ENCODE data around the gene WNK1. TPM values are rescaled to one million over a fixed set of nuclear protein-coding genes. Genes with fewer than 3 reads are reported as not detected.
"Not testable (repeated sequence)": the region's sequence is repeated elsewhere in the genome, so short reads cannot be mapped to it uniquely, and the experiment has no call there.

The WNK1 gene
- total RNA-seq, 1 experiment from 2014 or later: 83.3 TPM

DNA sequence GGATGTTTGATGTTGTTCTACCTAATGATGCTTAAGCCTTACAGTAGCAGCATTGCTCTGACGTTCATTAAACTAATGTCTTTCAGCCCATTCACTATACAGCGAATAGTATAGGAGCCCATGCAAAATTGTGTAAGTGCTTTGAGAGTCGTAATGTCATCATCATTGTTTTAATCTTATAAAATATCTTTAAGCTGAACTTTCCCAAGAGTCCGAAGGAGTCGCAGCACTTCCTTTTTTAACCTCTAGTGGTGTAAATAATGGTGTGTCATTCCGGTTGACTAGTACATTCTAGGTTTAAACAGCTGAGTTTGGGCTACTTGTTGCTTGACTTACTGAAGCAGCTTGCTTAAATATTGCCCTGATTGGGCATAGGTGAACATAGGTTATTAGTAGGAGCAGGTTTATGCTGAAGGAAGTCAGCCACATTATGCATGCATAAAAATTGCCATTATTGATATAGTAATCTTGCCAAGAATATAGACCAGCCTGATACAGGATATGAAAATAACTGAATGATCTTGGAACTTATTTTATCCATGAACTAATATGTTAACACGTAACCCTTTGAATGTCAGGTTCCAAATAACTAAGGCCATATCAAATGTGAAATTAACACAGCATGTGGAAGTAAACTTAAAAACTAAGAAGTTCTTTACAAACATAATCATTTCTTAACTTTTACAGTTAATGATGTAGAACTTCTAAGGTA is 2.6 kb downstream of the WNK1 start:
- H3K27ac ChIP-seq: no peak overlapping the region
- H3K4me1 ChIP-seq: peaks cover 9% of the 10 kb centered on the region; the same call in 1 of the 2 replicates
- H3K9me3 ChIP-seq (replicated peaks): no peaks in the 10 kb centered on the region
- peaks cover 10% of the 10 kb centered on the region; the same call in 1 of the 2 replicates for H3K36me3 ChIP-seq
- H3K4me3 ChIP-seq: peak overlapping the region; percentile 92
- DNase-seq: peak; percentile 11 to 55
- H3K27me3 ChIP-seq: no peaks in the 10 kb centered on the region

DNA sequence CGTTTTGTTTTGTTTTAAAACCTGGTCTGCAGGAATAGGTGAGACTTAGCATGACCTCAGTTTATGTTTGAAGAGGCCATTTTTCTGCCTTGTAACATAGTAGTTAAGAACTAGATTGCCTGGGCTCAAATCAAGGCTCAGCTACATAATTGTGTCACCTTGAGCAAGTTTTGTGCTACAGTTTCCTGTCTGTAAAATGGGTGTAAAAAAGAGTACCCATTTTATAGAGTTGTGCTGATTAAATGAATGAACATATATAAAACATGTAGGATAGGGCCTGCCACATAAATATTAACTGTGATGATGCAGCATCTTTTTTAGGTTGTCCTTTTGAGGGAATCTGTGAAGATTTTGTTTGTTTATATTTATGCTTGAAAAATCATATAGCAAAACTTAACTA is 7.2 kb downstream of the WNK1 start:
- Histone ChIP-seq H3K9me3 (replicated peaks) (no peaks in the 10 kb centered on the region), H3K36me3 (peaks cover 8% of the 10 kb centered on the region; the same call in 1 of the 2 replicates), H3K27ac (no peak overlapping the region), H3K4me3 (no peak overlapping the region), H3K4me1 (peaks cover 8% of the 10 kb centered on the region; the same call in 1 of the 2 replicates), H3K27me3 (no peaks in the 10 kb centered on the region)
- DNase-seq: no peak

- DNase-seq: no peak
- Histone ChIP-seq H3K4me3 (no peak overlapping the region), H3K27ac (no peak overlapping the region), H3K36me3 (peaks cover 8% of the 10 kb centered on the region; the same call in 1 of the 2 replicates), H3K9me3 (replicated peaks) (no peaks in the 10 kb centered on the region), H3K4me1 (peaks cover 5% of the 10 kb centered on the region; the same call in 1 of the 2 replicates), H3K27me3 (no peaks in the 10 kb centered on the region)
These were observed 8.9 kb downstream of the WNK1 start for GRCh38 chr12:761256-761655.

- no peak overlapping the region for H3K27ac ChIP-seq
- H3K27me3 ChIP-seq: no peaks in the 10 kb centered on the region
- 0 out of 2 replicates have a peak, but pooled peaks cover 6% of the 10 kb centered on the region for H3K4me1 ChIP-seq
- no peaks in the 10 kb centered on the region for H3K9me3 ChIP-seq (replicated peaks)
- DNase-seq: no peak
- no peak overlapping the region for H3K4me3 ChIP-seq
- H3K36me3 ChIP-seq: peaks cover 2% of the 10 kb centered on the region; the same call in 1 of the 2 replicates
These were observed 13.5 kb downstream of the WNK1 start for GRCh38 chr12:765840-766239.

DNA sequence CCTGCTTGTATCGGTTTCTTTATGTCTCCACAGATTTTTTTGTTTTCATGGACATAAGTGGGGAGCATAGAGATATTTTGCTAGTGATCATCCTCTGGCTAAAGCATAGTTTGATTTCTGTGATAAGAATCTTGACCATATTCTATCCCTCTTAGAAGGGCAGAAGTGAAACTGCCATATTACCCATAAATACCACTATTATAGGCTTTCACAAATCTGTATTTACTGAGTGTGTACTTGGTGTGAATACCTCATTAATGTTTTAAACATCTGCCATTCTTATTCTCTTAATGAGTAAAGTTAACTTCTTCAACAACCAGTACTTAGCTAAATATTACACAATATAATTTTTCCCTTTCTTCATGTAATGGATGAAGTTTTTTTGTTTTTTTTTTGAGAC is 16.1 kb downstream of the WNK1 start:
- Histone ChIP-seq H3K4me3 (no peak overlapping the region), H3K4me1 (0 out of 2 replicates have a peak, but pooled peaks cover 6% of the 10 kb centered on the region)
- no peak for DNase-seq

DNA sequence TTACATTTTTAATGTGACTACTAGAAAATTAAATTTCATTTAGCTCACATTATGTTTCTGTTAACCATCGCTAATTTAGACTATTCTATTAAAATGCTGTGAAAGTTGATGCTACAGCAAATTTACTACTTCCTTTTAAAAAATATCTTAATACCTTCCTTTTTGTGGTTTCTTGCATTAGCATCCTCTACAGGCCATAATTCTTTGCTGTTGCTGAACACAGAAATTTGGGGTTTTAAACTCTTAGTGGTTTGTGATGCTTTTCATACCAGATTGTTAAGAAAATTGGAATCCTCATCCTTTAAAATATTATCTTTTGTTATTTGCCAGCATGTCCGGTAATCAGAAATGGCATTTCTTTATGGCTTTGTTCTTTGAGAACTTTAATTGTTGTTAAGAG is 18.1 kb downstream of the WNK1 start:
- no peaks in the 10 kb centered on the region for H3K27me3 ChIP-seq
- H3K36me3 ChIP-seq: peaks cover 2% of the 10 kb centered on the region; the same call in 1 of the 2 replicates
- H3K4me1 ChIP-seq: peaks cover 10% of the 10 kb centered on the region; the same call in 1 of the 2 replicates
- no peak for DNase-seq
- no peaks in the 10 kb centered on the region for H3K9me3 ChIP-seq (replicated peaks)
- H3K4me3 ChIP-seq: no peak overlapping the region
- H3K27ac ChIP-seq: no peak overlapping the region

More for the DNA sequence above, 16.1 kb downstream of the WNK1 start:
- no peak overlapping the region for H3K27ac ChIP-seq
- no peaks in the 10 kb centered on the region for H3K9me3 ChIP-seq (replicated peaks)
- H3K36me3 ChIP-seq: peaks cover 2% of the 10 kb centered on the region; the same call in 1 of the 2 replicates
- no peaks in the 10 kb centered on the region for H3K27me3 ChIP-seq

- Histone ChIP-seq H3K36me3 (no peaks in the 10 kb centered on the region; the same call in 1 of the 2 replicates), H3K27ac (no peak overlapping the region), H3K4me3 (no peak overlapping the region), H3K9me3 (replicated peaks) (no peaks in the 10 kb centered on the region), H3K4me1 (peaks cover 10% of the 10 kb centered on the region; the same call in 1 of the 2 replicates), H3K27me3 (no peaks in the 10 kb centered on the region)
- no peak for DNase-seq
These were observed 19.8 kb downstream of the WNK1 start for GRCh38 chr12:772056-772697.

DNA sequence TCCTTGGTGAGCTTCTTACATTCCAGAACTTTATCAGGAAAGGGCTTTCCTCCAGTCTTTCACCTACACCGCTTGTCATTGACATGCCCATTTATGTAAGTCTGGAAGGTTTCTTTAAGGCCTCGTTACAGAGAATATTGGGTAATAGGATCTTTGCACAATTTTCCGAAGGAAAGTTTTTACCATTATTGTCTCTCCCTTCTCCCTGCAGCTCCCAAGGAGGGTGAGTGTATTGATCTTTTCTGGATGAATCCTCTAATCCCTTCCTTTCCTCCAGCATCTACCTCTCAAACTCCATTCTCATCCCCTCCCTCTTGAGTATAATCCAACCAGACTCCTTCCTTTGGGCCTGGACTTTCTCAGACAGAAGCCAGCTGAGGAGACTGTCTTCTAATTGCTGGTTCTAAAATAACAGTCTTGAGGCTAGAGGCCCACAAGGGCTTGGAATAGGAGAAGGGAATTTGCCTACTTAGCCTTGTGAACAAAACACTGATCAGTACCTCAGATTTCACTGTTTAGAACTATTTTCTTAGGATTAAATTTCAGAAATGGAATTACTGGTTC is 21.8 kb downstream of the WNK1 start:
- no peaks in the 10 kb centered on the region; the same call in 1 of the 2 replicates for H3K36me3 ChIP-seq
- no peaks in the 10 kb centered on the region for H3K9me3 ChIP-seq (replicated peaks)
- no peaks in the 10 kb centered on the region for H3K27me3 ChIP-seq
- H3K4me3 ChIP-seq: no peak overlapping the region
- no peak for DNase-seq
- no peak overlapping the region for H3K27ac ChIP-seq
- H3K4me1 ChIP-seq: peaks cover 10% of the 10 kb centered on the region; the same call in 1 of the 2 replicates

- not testable (repeated sequence) for H3K27me3 ChIP-seq; H3K27ac ChIP-seq; H3K4me1 ChIP-seq; DNase-seq; H3K36me3 ChIP-seq; H3K9me3 ChIP-seq (replicated peaks); H3K4me3 ChIP-seq
These were observed 23.8 kb downstream of the WNK1 start for GRCh38 chr12:775973-776771.

DNA sequence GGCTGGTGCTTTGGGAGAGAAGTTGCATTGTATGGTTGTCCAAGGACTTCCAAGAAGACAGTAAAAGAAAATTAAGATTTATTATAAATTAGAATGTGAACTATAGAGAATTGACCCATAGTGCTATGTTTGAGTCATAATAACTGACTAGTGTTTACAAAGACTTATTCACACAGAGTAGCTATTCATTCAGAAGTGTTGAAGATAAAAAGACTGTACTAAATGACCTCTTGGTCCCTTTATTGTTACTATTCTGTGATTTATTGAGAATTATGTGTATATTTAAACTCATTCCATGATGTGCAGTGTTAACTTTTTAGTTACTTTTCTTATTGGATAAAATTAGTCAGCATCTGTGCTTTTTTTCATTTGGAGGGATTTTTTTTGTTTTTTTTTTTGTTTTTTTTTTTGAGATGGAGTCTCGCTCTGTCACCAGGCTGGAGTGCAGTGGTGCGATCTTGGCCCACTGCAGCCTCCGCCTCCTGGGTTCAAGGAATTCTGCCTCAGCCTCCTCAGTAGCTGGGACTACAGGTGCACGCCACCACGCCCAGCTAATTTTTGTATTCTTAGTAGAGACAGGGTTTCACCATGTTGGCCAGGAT is 24.5 kb downstream of the WNK1 start:
- H3K27me3 ChIP-seq; H3K4me1 ChIP-seq; H3K27ac ChIP-seq; H3K9me3 ChIP-seq (replicated peaks); DNase-seq; H3K36me3 ChIP-seq; H3K4me3 ChIP-seq: not testable (repeated sequence)

- peaks cover 3% of the 10 kb centered on the region for H3K4me1 ChIP-seq
- no peaks in the 10 kb centered on the region; the same call in 1 of the 2 replicates for H3K36me3 ChIP-seq
- no peak overlapping the region for H3K4me3 ChIP-seq
- no peak for DNase-seq
- H3K9me3 ChIP-seq (replicated peaks): no peaks in the 10 kb centered on the region
- H3K27ac ChIP-seq: no peak overlapping the region
- no peaks in the 10 kb centered on the region for H3K27me3 ChIP-seq
These were observed 25.2 kb downstream of the WNK1 start for GRCh38 chr12:777550-778047.

- H3K9me3 ChIP-seq (replicated peaks): no peaks in the 10 kb centered on the region
- no peak for DNase-seq
These were observed 26.2 kb downstream of the WNK1 start for GRCh38 chr12:778615-779014.

DNA sequence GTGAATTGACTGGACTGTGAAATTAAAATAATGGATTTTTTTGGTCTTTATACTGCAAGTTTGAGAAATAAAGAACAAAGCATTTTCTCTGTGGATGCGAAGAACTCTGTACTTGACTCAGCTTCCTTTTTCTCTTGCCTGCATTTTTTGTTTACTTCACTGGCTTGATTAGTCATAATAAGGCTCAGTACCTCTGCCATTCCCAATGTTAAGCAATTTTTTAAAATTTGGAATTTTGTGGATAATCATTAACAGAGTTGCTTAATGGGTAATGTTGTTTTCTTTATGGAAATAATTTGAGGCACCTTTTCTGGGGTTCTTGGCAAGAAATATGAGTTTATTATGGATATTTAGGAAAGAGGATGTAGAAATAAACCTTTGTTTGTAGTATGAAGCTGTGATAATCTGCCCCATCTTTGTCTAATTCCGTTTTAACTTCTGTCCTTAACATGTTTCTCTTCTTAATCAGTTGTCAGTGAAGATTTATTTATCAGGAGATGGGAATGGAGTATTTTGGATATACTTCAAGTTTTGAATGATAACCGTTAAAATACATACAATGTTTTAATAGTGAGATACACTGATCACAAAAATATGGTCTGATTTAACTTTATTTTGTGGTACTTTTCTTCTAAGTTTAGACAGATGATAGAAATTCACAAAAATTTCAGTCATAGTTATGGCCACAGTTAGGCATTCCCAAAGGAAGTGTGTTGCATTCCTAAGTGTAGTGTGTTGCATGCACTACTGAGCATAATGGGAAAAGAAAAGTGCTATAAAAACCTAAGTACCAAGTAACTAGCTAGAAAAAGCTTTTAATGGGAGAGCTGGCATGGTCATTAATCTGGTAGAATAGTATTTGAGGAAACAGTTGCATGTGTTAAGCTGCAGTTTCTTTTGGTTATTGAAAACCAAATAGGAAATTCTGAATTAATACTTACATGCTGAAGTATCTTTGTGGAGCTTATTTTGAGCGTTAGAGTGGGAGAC is 27.7 kb downstream of the WNK1 start:
- no peak overlapping the region for H3K4me3 ChIP-seq
- H3K9me3 ChIP-seq (replicated peaks): no peaks in the 10 kb centered on the region
- no peaks in the 10 kb centered on the region for H3K27me3 ChIP-seq
- no peak overlapping the region for H3K27ac ChIP-seq
- DNase-seq: no peak
- no peaks in the 10 kb centered on the region; the same call in 1 of the 2 replicates for H3K4me1 ChIP-seq
- H3K36me3 ChIP-seq: no peaks in the 10 kb centered on the region; the same call in 1 of the 2 replicates

More at GRCh38 chr12:778615-779014, 26.2 kb downstream of the WNK1 start:
- no peaks in the 10 kb centered on the region for H3K27me3 ChIP-seq
- H3K36me3 ChIP-seq: no peaks in the 10 kb centered on the region; the same call in 1 of the 2 replicates
- H3K27ac ChIP-seq: no peak overlapping the region
- H3K4me1 ChIP-seq: peaks cover 3% of the 10 kb centered on the region
- H3K4me3 ChIP-seq: no peak overlapping the region

Measured in SJCRH30 (cell line).